Measurements from ENCODE around the gene HLF. TPM values are rescaled to one million over a fixed set of nuclear protein-coding genes. Genes with fewer than 3 reads are reported as not detected.

Gene HLF
- total and polyA plus RNA-seq, 2 donors: 7.7 to 31.4 TPM

DNA sequence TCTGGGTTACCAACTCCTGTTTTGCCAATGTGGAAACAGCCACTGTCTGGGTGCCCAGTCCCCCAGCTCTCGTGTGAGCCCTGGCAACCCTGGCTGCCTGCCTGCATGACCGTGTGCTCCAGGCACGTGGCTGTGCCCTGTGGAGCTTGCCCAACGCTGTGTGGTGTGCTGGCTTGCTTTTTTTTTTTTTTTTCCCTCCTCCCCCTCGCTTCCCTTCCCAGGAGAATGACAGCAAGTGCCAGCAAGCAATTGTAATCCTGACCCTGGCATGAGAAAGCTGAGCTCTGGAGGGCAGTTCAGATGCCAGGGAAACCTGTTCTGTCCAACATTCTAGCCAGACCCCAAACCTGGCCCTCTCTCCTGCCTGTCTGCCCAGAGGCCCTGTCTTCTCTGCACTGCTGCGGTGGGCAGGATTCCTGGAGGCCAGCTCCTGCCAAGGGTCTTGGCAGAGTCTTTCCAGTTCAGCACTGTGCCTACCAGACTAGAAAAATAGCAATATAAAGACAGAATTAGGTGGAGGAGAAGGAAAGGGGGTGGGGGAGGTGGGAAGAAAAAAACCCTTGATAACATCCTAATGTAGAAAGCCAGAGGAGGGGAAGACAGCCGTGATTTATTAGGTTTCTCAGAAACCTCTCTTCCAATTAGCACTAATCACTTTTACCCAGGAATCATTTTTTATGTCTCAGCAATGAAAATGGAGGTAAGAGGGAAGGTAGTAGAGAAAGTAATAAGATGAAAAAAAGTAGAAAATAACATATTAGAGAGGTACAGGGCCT is 9.0 kb downstream of the HLF start:
- peak overlapping the region; percentile 46 for H3K27ac ChIP-seq (ENCODE audit: low read depth)
- DNase-seq (ENCODE audit: extremely low spot score): no peak
- peaks cover 2% of the 10 kb centered on the region for H3K4me1 ChIP-seq (ENCODE audit: insufficient read depth)
- no peaks in the 10 kb centered on the region for H3K36me3 ChIP-seq (ENCODE audit: insufficient read depth)
- 34% methylated on average over 7 of the region's 7 CpGs for WGBS
- H3K4me3 ChIP-seq (ENCODE audit: low read depth, low read length): no peak overlapping the region

DNA sequence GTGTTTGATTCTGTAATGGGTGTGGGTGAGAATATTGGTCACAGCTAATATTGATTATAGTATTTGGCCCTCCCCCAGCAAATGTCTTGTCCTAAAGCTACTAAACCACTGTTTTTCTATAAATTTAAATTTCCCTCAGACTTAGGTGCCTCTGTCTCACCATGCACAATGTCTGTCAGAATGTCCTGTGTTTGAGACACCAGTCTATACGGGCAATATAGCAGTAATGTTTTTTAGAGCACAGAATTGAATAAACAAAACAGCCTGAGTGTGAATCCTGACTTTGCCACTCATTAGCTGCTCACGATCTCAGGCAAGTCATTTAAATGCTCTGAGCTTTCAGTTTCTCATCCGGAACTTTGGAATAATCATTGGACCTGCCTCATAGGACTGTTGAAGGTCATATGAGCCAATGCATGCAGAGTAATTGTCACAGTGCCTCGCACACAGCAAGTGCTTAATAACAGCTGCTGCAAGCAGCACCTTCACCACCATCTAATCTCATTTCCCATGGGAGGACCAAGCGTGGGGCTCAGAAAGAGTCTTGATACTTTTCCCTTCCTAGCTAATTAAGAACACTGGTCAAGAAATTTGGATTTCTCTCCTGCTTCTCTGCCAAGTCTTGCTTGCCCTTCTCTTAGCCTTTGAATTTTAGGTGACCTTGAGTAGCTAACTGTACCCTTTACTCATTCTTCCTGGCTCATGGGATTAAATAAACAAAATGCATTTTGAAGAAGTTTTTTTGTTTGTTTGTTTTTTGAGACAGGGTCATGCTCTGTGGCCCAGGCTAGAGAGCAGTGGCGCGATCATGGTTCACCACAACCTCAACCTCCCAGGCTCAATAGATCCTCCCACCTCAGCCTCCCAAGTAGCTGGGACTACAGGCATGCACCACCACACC is 9.8 kb downstream of the HLF start:
- Histone ChIP-seq H3K27ac (ENCODE audit: low read depth) (no peak overlapping the region), H3K4me1 (ENCODE audit: insufficient read depth) (peaks cover 2% of the 10 kb centered on the region), H3K4me3 (ENCODE audit: low read depth, low read length) (no peak overlapping the region), H3K36me3 (ENCODE audit: insufficient read depth) (no peaks in the 10 kb centered on the region)
- WGBS: 90% methylated on average over 7 of the region's 7 CpGs
- no peak for DNase-seq (ENCODE audit: extremely low spot score)

DNA sequence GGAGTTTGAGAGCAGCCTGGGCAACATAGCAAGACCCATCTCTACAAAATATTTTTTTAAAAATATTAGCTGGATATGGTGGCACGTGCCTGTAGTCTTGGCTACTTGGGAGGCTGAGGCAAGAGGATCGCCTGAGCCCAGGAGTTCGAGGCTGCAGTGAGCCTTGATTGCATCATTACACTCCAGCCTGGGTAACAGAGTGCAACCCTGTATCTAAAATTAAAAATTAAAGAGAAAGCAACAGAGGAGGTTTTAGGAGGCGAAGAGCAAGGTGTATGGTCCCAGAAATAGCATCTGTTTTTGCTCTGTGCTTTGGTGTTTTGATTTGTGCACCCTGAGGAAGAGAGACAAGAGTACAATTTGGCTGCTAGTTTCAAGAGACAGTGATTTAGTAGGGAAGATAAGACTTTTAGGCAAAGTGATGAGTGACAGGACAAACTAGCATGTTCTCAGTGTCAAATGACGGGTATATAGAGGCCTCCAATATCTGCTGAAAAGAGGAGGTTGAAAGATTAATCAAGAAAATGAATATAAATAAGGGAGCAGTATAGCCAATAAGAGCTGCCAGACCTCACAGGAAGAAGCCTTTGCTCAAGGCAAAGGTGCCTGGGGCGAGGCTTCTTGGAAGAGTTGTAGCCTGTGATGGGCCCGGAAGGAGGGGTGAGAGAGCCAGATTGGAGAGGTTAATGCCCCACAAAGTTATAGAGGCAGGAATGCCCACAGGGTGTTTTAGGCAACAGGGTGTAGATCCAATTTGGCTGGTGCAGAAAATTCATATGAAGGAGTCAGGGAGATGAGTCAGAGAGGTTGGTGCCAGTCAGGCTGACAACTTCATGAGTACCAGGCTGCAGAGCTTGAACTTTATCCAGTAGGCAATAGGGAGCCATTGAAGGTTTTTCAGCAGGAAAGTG is 11.4 kb downstream of the HLF start:
- 78% methylated on average over 7 of the region's 7 CpGs for WGBS
- no peak overlapping the region for H3K27ac ChIP-seq (ENCODE audit: low read depth)
- no peak overlapping the region for H3K4me3 ChIP-seq (ENCODE audit: low read depth, low read length)
- peaks cover 2% of the 10 kb centered on the region for H3K4me1 ChIP-seq (ENCODE audit: insufficient read depth)
- no peak for DNase-seq (ENCODE audit: extremely low spot score)
- no peaks in the 10 kb centered on the region for H3K36me3 ChIP-seq (ENCODE audit: insufficient read depth)

DNA sequence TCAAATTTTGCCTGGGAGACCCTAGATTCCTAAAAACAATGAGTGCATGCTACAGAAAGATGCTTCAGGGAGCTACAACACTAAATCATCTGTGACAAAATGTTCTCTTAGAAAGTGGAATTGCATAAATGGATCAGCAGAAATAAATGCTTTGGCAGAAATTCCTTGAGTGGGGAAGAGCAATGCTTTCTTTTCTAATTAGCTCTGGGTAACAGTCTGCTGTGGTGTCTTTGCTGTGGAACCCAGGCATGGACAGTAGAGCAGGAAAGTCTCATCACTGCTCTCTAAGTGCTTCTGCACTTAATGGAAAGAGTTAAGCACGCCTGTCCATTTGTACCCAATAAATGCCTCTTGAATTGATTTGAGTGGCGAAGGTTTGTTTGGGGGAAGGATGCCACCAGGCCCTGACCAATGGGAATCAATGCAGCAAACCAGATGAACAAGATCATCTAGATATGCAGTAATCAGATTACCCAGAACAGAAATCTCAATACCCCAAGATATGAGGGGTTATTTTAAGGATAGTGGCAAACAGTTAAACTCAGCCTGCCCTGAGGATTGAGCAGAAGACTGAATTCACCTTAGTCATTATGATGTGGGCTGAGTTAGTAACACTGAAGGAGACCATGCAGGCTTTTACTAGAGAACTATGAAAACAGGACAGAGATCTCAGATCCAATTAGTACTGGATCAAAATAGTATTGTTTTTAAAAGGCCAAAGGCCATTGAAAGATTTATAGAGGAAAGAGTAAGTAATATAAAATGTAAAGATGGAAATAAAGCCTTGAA is 13.6 kb downstream of the HLF start:
- no peak for DNase-seq (ENCODE audit: extremely low spot score)
- H3K4me3 ChIP-seq (ENCODE audit: low read depth, low read length): no peak overlapping the region
- 60% methylated on average over 2 of the region's 2 CpGs for WGBS

DNA sequence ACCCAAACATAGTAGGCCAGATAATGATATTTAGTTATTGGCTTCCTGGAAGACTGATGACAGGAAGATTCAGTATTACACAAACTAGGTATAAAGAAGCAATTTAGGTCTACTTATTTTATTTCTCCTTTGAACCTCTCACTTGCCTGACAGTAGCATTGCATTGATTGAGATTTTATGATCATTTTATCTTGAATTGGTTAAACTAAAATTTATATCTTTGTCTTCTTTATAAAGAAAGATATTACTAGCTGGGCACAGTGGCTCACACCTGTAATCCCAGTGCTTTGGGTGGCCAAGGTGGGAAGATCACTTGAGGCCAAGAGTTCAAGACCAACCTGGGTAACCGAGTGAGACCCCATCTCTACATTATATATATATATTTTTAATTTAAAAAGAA is 14.4 kb downstream of the HLF start:
- 97% methylated on average over 1 of the region's 1 CpG for whole genome bisulfite sequencing
- no peak overlapping the region for H3K4me3 ChIP-seq (ENCODE audit: low read depth, low read length)
- no peak for DNase-seq (ENCODE audit: extremely low spot score)
- peaks cover 2% of the 10 kb centered on the region for H3K4me1 ChIP-seq (ENCODE audit: insufficient read depth)
- H3K36me3 ChIP-seq (ENCODE audit: insufficient read depth): no peaks in the 10 kb centered on the region
- no peak overlapping the region for H3K27ac ChIP-seq (ENCODE audit: low read depth)

More for the DNA sequence above, 13.6 kb downstream of the HLF start:
- Histone ChIP-seq H3K36me3 (ENCODE audit: insufficient read depth) (no peaks in the 10 kb centered on the region), H3K4me1 (ENCODE audit: insufficient read depth) (peaks cover 2% of the 10 kb centered on the region), H3K27ac (ENCODE audit: low read depth) (no peak overlapping the region)

DNA sequence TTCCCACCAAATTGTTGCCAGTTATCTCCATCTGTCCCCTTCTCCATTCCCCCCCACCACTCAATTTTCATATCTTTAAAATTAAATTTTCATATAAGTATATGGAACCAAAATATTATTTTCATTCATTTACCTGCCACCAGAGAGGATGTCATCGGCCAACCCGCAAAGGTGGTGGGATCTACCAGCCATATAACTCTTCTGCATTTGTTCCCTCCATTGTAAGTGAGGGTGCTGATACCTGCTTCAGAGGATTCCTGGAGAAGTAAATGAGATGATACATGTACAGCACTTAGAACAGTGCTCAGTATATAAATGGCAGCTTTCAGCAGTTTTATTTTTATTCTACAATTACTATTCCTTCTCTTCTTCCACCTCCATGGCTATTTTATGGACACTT is 15.0 kb downstream of the HLF start:
- Histone ChIP-seq H3K4me1 (ENCODE audit: insufficient read depth) (peaks cover 2% of the 10 kb centered on the region), H3K27ac (ENCODE audit: low read depth) (no peak overlapping the region), H3K36me3 (ENCODE audit: insufficient read depth) (no peaks in the 10 kb centered on the region), H3K4me3 (ENCODE audit: low read depth, low read length) (no peak overlapping the region)
- 97% methylated on average over 2 of the region's 2 CpGs for WGBS
- DNase-seq (ENCODE audit: extremely low spot score): no peak

DNA sequence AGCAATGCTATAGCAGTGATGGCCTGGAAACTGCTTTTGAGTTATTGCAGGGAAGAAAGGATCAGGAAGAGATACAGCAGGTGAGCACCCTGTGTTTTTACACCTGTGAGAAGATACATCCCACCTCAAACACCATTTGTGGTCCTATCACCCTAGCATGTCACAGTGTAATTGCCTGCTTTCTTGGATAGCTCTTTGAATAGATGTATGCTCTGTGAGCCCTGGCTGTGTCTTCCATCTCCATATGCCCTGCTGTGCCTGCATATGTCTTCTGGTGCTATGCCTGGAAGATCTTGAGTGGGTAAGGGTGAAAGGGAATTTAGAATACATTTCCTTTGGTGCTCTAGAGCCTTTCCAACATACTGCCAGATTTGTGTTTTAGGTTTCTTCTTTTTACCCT is 15.5 kb downstream of the HLF start:
- DNase-seq (ENCODE audit: extremely low spot score): no peak
- Histone ChIP-seq H3K27ac (ENCODE audit: low read depth) (no peak overlapping the region), H3K4me1 (ENCODE audit: insufficient read depth) (peaks cover 2% of the 10 kb centered on the region), H3K36me3 (ENCODE audit: insufficient read depth) (no peaks in the 10 kb centered on the region), H3K4me3 (ENCODE audit: low read depth, low read length) (no peak overlapping the region)

DNA sequence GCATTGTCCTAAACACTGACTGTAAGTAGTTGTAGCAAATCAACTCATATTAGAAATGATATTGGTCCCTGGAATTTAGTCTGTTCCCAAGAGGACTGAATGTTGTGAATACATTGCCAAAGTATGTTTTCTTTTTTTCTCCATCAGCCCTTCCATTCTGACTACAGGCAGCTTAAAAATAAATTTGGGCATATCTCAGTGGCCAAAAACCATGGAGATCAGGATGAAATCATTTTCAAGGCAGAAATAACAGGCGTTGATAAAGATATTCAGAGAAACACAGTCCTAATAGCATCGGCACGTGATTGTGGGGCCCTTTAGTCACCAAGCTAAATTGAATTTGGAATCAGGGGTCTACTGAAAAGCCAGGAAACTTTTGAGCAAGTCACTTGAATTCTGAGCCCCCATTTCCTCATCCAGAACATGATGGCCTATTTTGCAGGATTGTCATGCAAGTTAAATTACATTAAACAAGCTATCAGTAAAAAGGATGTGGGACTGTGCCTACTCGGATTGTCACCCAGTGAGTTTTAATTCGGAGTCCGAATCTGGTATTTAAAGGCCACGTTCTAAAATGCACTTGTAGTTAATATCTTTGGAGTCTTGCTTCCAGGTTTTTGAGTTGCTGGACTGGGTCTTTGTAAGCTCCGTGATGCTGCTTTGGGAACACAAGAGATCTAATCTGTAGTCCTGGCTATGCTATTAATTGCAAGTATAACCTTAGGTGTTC is 17.1 kb downstream of the HLF start:
- 76% methylated on average over 8 of the region's 8 CpGs for WGBS
- Histone ChIP-seq H3K36me3 (ENCODE audit: insufficient read depth) (no peaks in the 10 kb centered on the region), H3K4me3 (ENCODE audit: low read depth, low read length) (no peak overlapping the region), H3K27ac (ENCODE audit: low read depth) (no peak overlapping the region), H3K4me1 (ENCODE audit: insufficient read depth) (no peaks in the 10 kb centered on the region)
- no peak for DNase-seq (ENCODE audit: extremely low spot score)

DNA sequence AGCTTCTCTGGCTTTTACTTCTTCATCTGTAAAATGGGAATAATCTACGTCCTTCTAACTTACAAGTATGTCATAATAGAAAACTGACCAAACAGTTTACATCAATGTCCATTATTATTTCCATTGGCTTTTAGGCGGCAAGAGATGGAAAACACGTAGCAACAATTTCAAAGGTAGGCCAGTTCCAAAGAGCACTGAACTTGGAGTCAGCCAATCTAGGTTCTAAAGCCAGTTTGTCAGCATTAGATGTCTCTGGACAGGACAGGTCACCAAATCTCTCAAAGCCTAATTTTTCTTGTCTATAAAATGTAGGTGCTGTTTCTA is 17.6 kb downstream of the HLF start:
- Histone ChIP-seq H3K4me3 (ENCODE audit: low read depth, low read length) (no peak overlapping the region), H3K36me3 (ENCODE audit: insufficient read depth) (no peaks in the 10 kb centered on the region), H3K4me1 (ENCODE audit: insufficient read depth) (no peaks in the 10 kb centered on the region), H3K27ac (ENCODE audit: low read depth) (no peak overlapping the region)
- no peak for DNase-seq (ENCODE audit: extremely low spot score)
- 97% methylated on average over 3 of the region's 3 CpGs for WGBS

DNA sequence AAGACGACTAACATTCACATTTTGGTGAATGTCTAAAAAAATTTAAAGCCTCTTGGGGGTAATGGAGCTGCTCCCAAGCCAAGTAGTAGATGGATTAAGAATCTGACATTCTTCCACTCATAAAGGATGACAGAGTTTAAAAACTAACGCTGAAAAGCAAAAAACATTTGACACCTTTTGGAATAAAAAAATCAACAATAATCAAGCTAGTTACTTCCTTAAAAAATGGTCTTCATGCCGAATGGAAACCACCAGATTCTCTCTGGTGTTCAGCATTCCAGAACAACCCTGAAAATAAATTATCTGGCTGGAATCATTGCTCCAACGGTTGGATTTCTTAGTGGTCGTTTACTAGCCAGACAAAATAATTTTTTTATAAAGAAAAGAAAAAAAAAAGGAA is 18.0 kb downstream of the HLF start:
- Histone ChIP-seq H3K4me1 (ENCODE audit: insufficient read depth) (no peaks in the 10 kb centered on the region), H3K27ac (ENCODE audit: low read depth) (no peak overlapping the region), H3K4me3 (ENCODE audit: low read depth, low read length) (no peak overlapping the region), H3K36me3 (ENCODE audit: insufficient read depth) (no peaks in the 10 kb centered on the region)
- WGBS: 53% methylated on average over 5 of the region's 5 CpGs
- DNase-seq (ENCODE audit: extremely low spot score): no peak

DNA sequence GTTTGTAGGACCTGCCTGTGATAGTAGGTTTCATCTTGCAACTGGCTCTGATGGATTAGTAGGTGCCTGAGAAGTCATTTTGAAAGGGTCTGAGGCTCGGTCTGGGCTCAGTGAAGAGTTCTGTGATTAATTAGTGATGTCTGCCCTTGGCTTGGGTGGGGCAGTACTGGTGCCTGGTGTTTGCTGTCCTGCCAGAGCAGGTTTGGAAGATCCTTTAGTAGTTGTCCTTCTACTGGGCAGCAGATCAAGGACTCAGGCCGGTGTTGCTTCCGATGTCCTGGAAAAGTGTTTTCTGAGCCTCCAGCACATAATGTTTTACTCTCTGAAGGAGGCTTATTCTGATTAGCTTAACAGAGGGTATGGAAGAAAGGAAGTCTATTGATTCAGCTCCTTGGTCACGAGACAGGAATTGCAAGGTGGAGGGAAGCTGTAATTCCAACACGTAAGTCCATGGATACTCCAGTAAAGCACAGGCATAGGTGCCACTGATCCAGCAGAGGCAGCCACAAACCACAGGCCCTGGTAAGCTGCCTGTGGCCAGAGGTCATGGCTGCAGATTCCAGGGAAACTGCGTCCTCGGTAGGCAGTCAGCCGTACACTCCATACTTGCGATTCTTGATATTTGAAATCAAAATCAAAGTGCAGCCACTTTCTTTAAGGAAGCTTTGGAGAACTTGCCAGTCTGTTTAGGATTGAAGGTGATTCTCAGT is 18.7 kb downstream of the HLF start:
- H3K4me1 ChIP-seq (ENCODE audit: insufficient read depth): no peaks in the 10 kb centered on the region
- DNase-seq (ENCODE audit: extremely low spot score): no peak

More for the DNA sequence above, 18.7 kb downstream of the HLF start:
- peak overlapping the region; percentile 45 for H3K27ac ChIP-seq (ENCODE audit: low read depth)
- no peak overlapping the region for H3K4me3 ChIP-seq (ENCODE audit: low read depth, low read length)
- WGBS: 80% methylated on average over 9 of the region's 9 CpGs
- H3K36me3 ChIP-seq (ENCODE audit: insufficient read depth): no peaks in the 10 kb centered on the region

Measured in urinary bladder (tissue), 4 donors.